GM21526 (cell line): ENCODE measurements around the gene SPATA17.
"Not testable (repeated sequence)": the region's sequence is repeated elsewhere in the genome, so short reads cannot be mapped to it uniquely, and the experiment has no call there.

Experiments
- ATAC-seq: cut with Tn5 transposase; IDR thresholded peaks from one replicate; pipeline ENCODE4 v1.9.1; 2021; ENCODE audit warnings: moderate library complexity; ENCODE audit not compliant: unreplicated experiment, low FRiP score

SPATA17 gene

DNA sequence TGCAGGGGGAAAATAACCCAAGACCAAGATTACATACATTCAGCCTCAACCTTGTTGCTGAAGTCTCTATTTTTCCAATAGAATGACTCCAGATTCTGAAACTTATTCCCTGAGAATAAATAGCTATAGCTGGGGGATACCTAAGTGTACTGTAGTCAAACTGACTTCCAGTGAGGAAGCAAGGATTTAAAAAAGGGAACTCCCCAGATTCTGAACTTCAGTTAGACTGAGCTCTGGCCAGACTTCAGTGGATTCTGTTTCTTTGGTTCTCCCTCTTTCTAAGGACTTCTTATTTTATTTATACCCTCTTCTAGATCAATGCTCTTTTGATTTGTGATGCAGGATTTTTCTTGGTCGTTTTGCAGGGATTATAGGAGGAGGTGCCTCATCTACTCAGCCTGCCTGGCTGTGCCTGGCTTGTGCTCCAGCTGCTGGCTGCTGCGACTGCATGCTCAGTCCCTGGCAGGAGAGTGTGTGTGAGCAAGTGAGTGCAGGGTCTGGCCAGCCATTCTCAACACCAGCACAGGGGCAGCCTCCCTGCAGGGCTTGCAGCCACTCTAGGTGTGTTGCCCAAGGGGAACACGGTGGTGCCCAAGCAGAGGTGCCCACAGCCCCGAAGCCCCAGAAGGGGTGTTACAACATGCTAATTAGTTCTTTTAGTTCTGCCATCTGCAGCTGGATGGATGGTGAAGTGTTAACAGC, 43.0 kb downstream of the SPATA17 start:
- ATAC-seq, result no peak

DNA sequence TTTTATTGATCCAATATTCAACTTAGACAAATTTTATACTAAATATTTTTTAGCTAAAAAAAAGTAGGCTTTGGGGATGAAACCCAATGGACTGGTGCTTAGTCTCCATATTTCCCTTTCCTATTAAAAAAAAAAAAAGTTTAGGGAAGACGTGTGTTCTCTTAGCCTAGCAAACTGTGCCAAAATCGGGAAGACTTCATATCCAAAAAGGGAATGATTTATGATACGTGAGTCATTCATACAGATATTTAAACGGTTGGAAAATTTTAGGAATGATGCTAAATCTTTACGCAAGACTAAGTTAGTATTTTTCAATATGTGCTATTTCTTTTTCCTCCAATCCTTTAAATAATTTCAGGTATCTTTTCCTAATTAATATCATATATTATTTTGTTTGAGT, 50.7 kb downstream of the SPATA17 start:
- ATAC-seq, result no peak

- ATAC-seq, result no peak
Observed at GRCh38 chr1:217687511-217687910, 56.4 kb downstream of the SPATA17 start.

DNA sequence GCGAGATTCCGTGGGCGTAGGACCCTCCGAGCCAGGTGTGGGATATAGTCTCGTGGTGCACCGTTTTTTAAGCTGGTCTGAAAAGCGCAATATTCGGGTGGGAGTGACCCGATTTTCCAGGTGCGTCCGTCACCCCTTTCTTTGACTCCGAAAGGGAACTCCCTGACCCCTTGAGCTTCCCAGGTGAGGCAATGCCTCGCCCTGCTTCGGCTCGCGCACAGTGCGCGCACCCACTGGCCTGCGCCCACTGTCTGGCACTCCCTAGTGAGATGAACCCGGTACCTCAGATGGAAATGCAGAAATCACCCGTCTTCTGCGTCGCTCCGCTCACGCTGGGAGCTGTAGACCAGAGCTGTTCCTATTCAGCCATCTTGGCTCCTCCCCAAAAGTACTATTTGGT, 65.0 kb downstream of the SPATA17 start:
- not testable (repeated sequence) for ATAC-seq

GRCh38 chr1:217703326-217703725, 72.2 kb downstream of the SPATA17 start:
- no peak for ATAC-seq

DNA sequence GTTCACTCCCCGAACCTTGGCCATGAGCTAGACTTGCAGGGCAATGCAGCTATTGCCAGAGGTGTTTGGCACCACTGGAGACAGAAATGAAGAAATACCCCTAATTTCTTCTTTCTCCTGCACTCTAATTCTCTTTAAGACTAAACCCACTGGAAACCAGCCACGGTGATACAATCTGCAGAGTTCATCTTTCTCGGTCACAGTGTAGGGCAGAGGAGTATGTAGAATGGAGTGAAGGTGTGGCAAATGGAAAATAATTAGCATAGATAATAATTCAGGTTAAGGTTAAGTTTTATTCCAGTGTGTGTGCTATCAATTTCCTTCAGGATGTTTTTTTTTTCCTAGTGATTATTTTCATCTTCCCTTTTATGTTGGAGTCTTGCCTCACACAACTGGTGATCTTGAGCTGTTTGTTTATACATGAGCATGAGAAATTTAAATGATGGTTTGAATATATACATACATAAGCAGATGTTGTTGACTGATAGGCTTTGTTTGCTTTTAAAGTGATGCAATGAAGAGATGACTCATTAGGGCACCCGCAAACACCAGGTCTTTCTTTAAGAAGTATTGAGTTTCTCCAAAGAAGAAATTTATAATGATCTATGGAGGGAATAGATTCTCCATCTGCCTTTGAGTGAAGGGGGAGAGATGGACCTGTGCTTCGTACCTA, 81.9 kb downstream of the SPATA17 start:
- ATAC-seq, result no peak

DNA sequence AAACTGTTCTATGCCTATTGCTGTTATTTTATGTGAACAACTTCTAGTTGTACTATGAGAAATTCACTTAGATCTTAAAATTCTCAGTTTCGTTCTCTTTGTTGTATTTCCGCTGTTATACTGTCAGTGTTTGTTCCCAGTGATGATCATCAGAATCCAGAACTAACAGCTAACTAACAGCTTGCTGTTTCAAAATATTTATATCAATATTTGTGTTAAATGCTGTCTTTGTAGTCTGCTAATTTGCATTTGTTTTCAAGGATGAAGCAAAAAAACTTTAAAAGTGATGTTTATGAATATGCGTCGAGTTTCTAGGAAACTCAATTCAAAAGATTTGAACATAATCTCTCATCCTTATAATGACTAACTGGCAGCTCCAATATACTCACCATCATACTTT, 84.5 kb downstream of the SPATA17 start:
- ATAC-seq, result no peak

GRCh38 chr1:217717959-217718358, 86.8 kb downstream of the SPATA17 start:
- ATAC-seq, result no peak

DNA sequence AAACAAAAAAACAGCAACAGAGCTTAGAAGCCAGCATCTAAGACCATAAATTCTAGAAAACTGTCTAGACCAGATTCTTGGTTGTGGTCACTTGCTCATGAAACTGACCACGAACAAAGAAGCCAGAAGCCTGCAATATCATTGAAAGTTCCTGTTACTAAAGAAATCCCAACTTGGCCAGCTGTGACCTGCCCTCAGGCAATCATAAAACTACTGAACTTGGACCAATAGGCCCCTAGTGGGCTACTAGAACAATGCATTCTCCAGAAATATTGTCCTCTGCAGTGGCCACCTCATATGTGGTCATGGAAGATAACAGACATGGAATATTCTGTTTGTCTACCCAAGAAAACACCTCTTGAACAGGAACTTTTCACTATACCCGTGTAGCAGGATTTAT, 87.7 kb downstream of the SPATA17 start:
- ATAC-seq, result peak; percentile 57

DNA sequence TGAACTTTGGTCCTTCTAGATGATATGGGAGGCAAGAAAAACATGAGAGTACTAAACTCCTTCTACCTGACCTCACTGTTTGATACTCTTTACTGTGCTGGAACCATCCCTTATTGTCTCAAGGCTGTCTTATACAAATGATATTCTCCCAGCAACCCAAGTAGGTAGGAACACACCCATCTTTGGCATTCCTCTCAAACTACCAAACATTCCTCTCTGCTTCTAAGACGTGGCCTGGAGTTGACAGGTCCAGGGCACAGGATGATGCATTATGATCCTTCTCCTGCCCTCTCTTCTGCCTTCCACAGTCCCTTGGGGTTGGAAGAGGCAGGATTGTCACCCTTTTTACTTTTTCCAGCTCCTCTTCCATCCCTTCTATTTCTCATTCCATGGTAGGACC, 90.5 kb downstream of the SPATA17 start:
- no peak for ATAC-seq

- no peak for ATAC-seq
Observed at GRCh38 chr1:217734973-217735372, 103.8 kb downstream of the SPATA17 start.

DNA sequence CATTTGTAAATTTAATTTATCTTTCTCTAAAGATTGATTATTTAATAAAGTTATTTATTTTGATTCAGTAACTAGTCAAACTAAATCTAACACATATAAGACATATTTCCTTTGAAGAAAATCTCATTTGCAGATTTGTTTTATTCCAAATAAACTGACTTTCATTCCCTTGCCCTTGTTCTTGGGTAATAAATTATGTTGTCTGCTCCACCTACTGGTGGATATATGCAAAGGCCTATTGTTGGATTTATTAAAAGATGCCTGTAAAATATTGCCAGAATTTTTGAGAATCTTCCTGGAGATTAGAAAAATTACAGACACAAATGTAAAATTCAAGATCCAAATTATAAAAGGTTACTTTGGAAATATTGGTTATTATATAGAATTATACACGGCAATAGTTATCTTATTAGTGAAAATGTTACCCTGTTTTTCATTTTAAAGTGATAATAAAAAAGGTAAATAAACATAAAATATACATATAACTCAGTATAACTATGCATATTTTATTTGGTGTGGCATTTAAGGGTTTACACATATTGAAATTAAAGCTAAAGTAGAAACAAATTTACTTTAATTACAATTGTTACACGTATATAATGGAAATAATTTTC, 116.1 kb downstream of the SPATA17 start:
- ATAC-seq, result no peak

GRCh38 chr1:217769768-217770167, 138.6 kb downstream of the SPATA17 start:
- ATAC-seq, result no peak

- ATAC-seq, result no peak
Observed at GRCh38 chr1:217770918-217771317, 139.8 kb downstream of the SPATA17 start.

DNA sequence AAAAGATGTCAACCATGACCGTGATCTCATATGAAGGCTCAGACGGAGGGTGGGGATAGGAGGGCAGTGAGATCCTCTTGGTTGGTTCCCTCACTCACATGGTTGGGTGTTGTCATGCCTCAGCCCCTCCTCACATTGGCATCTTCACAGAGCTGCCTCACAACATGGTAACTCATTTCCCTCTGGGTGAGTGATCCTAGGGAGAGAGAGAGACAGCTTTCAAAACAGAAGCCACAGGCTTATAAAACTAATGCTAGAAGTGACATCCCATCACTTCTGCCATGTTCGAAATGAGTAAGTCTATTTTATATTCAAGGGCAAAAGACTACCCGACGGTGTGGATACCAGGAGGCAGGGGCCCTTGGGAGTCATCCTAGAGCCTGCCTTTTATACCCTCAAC, 145.5 kb downstream of the SPATA17 start:
- no peak for ATAC-seq

- ATAC-seq, result no peak
Observed at GRCh38 chr1:217781056-217781455, 149.9 kb downstream of the SPATA17 start.

DNA sequence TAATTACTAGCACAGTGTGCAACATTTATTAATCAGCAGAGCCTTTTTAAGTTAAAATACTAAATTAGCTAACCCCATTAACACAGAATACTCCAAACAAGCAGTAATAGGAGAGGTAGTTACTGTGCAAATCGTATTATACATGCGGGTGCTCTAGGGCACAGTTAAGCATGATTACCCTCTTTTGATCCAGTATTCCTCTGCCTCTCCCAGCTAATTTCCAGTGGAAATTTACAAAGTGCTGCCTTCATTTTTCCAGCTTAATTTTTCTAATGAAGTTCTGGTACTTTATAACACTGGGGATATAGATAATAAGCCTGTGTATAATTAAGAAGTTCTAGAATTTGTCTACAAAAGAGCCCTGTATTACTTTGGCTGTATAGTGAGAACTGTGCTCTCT, 159.9 kb downstream of the SPATA17 start:
- no peak for ATAC-seq

DNA sequence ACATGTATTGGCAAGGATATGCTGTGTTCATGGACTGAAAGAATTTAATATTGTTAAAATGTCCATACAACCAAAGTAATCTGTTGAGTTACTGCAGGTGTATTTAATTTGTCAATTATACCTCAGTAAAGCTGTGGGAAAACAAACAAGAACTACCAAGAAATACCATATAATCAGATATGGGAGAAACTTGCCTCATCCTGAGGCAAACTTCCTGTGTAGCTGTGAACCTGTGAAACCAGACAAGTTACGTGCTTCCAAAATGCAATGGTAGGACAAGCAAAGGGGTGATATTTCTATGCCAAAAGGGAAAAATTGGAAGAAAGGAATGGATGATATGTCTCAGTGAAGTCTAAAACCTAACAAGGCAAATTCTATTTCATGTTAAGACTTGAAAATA, 174.6 kb downstream of the SPATA17 start:
- no peak for ATAC-seq

GRCh38 chr1:217812175-217812574, 181.0 kb downstream of the SPATA17 start:
- ATAC-seq, result no peak

GRCh38 chr1:217813031-217813430, 181.9 kb downstream of the SPATA17 start:
- no peak for ATAC-seq

DNA sequence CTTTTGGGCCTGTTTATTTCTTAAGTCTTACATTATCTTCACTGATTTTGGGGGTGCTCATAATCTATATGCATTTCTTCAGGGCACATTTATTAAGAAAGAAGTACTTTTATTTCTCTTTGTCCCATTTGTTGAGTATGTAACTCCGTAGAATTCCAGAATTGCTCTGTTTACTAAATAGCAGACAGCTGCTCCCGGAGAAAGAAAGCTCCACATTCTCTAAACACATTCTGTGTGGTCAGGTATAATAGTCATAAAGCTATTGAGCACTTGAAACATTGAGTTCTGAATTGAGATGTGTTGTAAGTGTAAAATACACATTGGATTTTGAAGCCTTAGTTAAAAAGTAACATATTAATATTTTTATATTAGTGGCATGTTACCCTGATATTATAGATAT, 206.5 kb downstream of the SPATA17 start:
- no peak for ATAC-seq

- ATAC-seq, result no peak
Observed at GRCh38 chr1:217839161-217839560, 208.0 kb downstream of the SPATA17 start.
